GM19467 (cell line): ENCODE data around the gene NRDE2.
"Not testable (repeated sequence)": the region's sequence is repeated elsewhere in the genome, so short reads cannot be mapped to it uniquely, and the experiment has no call there.

ENCODE experiments used
- ATAC-seq: cut with Tn5 transposase; IDR thresholded peaks from one replicate; pipeline ENCODE4 v1.9.1; 2021; ENCODE audit warnings: mild to moderate bottlenecking, moderate library complexity; ENCODE audit not compliant: unreplicated experiment

The NRDE2 gene

DNA sequence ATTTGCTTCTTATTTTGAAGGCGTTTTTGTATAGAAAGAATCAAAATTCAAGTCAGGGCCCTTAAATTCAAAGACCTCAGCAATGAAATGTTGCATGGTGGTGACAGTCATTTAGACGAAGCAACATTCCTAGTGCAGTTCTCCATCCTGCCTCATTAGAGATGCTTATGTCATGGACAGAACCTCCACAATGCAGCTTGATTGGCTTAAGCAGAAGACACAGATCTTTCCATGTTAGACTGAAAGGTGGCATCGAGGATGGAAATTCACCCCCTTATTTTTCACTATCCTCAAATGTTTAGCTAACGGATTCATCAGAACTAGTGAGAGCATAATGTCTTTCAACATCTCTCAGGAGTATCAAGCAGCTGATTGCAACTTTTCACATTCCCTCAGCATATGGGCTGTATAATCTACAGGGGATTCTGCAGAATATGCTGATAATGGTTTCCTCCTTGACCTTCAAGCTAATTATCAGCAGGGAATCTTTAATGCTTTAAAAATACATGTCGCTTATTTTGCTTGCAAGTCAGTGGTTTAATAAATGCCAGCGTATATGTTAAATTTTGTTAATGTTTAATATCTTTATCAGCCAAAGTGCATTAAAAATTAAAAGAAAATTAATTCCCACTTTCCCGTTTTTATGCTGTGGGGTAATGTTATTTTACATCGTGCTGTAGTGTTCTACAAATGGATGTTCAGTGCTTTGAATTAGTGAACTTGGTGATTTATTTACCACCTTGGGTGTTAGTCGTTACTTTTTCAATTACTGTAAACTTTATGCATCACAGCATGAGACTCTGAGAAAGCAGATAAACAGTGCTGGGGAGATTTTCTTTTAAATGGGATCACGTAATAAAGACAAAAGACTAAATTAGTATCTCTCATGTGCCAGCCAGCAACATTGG is 12.8 kb upstream of the NRDE2 start:
- no peak for ATAC-seq

GRCh38 chr14:90342327-90342726 is 10.6 kb upstream of the NRDE2 start:
- no peak for ATAC-seq

GRCh38 chr14:90341784-90342183 is 10.0 kb upstream of the NRDE2 start:
- no peak for ATAC-seq

DNA sequence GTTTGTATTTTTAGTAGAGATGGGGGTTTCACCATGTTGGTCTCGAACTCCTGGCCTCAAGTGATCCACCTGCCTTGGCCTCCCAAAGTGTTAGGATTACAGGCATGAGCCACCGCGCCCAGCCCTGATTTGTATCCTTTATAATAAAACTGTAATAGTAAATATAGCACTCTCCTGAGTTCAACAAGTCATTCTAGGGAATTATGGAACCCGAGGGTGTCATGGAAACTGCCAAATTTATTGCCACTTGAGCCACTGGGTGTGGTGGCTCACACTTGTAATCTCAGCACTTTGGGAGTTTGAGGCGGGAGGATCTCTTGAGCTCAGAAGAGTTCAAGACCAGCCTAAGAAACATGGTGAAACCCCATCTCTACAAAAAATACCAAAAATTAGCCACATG is 9.5 kb upstream of the NRDE2 start:
- ATAC-seq, result not testable (repeated sequence)

DNA sequence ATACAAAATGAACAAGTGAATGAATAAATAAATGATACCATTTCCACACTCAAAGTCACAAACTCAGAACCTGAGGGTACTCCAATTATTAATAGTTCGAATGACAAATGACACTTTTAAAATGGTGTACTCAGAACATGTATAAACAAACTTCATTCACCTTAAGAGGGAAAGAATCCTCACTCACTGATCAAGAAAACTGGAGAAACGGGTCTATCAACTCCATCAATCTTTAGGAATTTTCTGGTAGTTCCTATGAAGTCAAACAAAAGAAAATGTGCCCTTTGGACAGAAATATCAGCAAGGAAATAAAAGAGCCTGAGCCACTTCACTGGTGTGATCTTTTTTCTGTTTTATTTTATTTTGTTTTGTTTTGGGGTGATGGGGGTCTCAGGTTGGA is 5.2 kb upstream of the NRDE2 start:
- ATAC-seq, result no peak

- no peak for ATAC-seq
Observed at GRCh38 chr14:90336401-90336800, 4.7 kb upstream of the NRDE2 start.

DNA sequence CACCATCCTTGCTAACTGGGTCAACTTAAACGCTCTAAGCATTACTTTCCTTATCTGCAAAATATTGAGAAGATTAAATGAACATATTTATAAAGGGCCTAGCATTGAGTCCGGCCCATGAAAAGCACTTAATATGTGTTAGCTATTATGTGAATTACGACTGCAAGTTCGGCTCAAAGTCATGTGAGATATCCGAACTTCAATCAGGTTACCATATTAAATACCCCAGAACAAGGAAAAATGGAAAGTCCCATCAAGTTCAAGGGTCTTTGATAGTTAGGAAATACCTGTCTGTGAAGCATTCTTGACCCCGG is 487 bp upstream of the NRDE2 start:
- no peak for ATAC-seq

GRCh38 chr14:90330203-90331196 is 1.2 kb downstream of the NRDE2 start:
- no peak for ATAC-seq

- no peak for ATAC-seq
Observed at GRCh38 chr14:90321891-90322290, 9.8 kb downstream of the NRDE2 start.

DNA sequence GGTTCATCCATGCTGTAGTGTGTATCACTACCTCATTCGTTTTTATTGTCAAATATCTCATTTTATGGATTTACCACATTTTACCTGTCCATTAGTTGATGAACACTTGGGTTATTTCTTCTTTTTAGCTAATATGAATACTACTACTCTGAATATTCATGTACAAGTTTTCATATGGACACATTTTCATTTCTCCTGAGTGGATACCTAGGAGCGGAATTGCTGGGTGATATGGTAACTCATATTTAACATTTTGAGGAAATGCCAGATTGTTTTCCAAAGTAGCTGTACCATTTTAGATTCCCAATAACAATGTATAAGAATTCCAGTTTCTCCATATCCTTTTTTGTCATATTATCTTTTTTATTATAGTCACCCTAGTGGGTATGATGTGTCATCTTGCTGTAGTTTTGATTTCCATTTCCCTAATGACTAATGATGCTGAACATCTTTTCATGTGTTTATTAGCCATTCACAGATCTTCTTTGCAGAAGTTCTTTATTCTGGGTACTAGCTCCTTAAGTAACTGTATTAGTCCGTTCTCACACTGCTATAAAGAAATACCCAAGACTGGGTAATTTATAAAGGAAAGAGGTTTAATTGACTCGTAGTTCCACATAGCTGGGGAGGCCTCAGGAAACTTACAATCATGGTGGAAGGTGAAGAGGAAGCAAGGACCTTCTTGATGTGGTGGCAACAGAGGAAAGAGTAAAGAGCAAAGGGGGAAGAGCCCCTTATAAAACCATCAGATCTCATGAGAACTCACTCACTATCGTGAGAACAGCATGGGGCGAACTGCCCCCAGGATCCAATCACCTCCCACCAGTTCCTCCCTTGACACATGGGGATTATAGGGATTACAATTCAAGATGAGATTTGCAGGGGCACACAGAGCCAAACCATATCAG is 11.9 kb downstream of the NRDE2 start:
- ATAC-seq, result no peak

DNA sequence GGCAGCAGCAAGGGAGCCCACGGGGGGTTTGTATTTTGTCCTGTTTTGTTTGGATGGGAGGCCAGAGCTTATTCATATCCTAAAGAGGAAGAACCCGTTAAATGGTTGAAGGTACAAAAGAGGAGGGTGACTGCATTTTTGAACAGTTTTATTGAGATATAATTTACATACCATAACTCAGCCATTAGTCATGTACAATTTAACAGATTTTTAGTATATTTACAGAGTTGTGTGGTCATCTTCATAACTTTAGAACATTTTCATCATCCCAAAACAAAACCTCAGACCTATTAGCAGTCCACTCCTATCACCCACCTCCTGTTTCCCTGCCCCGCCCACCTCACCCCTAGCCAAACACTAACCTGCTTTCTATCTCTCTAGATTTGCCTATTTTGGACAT is 12.6 kb downstream of the NRDE2 start:
- no peak for ATAC-seq

GRCh38 chr14:90318016-90318415 is 13.7 kb downstream of the NRDE2 start:
- ATAC-seq, result no peak

DNA sequence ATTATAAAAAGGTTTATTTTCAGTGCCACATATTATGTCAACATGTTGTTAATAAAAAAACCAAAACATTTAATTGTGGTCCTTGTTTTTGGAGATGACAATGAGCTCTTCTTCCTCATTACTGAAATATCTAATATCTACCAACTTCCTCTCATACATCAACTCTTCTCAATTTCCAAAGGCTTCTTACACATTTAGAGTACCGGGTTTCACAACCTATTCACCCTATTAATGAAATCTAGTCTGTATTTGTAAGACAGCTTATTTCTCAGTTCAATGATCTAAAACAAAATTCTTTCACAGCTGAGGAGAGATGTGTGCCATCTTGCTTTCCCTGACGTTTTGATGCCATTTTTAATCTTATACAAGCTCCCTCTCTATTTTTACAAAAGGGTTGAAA is 14.5 kb downstream of the NRDE2 start:
- no peak for ATAC-seq

DNA sequence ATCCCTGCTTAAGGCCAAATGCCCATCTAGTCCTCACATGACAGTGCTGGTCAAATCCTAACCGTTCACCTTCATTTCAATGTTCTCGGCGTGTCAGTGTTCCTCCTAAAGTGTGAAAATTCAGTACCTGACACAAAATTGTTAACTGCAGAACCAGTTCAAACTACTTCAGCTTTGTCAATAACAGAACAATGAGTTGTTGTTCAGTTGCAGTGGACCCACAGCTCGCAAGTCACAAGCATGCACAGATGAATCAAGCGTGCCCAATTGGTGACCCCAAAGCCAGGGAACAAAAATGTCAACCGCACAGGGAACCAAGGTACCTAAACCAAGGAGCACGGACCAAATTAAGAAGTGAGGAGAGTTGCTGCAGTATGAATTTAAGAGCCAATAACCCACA is 23.2 kb downstream of the NRDE2 start:
- no peak for ATAC-seq

DNA sequence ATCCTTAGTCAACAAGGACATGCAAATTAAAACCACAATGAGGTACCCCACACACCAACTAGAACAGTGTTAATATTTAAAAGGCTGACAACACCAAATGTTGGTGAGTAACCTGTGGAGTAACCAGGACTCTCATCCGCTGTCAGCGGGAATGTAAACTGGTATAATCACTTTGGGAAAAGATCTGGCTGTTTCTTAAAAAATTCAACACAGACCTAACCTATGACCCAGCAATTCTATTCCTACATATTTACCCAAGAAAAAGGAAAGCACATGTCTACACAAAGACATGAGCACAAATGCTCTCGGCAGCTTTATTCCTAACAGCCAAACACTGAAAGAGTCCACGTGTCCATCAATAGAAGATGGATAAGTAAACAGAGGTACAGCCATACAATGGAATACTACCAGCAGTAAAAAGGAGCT is 26.6 kb downstream of the NRDE2 start:
- no peak for ATAC-seq

- no peak for ATAC-seq
Observed at GRCh38 chr14:90304502-90304901, 27.2 kb downstream of the NRDE2 start.

GRCh38 chr14:90303473-90303872 is 28.3 kb downstream of the NRDE2 start:
- no peak for ATAC-seq

GRCh38 chr14:90302529-90303303 is 29.0 kb downstream of the NRDE2 start:
- ATAC-seq, result no peak

DNA sequence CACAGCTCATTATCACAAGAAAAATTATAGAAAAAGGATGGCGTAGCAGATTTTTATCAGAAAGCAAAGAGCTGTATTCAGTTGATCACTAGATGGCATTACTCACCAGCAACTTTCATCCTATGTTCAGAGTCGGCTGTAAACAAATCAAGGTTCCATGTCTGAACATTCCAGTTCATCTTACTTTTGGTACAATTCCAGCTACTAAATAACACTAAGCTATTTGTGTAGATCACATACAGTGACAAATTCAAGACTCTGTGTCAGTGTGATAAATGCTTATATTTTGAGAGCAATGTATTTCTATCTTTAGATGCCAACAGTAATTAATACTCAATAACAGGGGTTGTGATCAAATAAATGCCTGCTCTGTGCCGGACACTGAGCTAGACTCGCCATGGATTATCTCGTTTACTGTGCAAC is 30.1 kb downstream of the NRDE2 start:
- no peak for ATAC-seq

DNA sequence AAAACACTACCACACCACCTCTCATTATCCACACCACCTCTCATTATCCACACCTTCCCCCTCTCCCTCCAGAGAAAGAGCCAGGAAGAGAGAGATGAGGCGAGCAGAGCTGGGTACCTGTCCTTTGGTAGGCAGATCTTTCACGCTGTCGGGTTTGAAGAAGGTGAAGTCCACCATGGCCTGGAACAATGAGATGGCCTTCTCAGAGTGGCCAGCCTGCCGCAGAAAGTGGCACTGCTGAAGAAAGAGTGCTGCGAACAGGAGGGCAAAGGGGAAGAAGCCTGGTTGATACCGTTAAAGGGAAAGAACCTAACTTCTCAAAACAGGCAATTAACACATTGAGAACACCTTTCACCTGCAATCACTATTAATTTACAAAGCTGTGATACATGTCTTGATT is 30.6 kb downstream of the NRDE2 start:
- ATAC-seq, result no peak
